ENCODE measurements around the gene RBM27. TPM values are rescaled to one million over a fixed set of nuclear protein-coding genes. Genes with fewer than 3 reads are reported as not detected.
A peak's percentile ranks its signal among the peaks of the same experiment; 100 is the strongest.

Gene RBM27
- total RNA-seq, 1 donor, result 32.0 TPM

- TF ChIP-seq CTCF (IDR thresholded peaks at IDR 0.05; ENCODE audit: insufficient read depth, low read depth, low read length), result no peak
- no peak overlapping the region for H3K4me3 ChIP-seq (ENCODE audit: low read depth, low read length)
- no peak for DNase-seq (ENCODE audit: low read depth)
Measured at GRCh38 chr5:146222005-146222404, 18.6 kb downstream of the RBM27 start.

GRCh38 chr5:146223179-146223578 lies 19.8 kb downstream of the RBM27 start:
- no peak for TF ChIP-seq CTCF (IDR thresholded peaks at IDR 0.05; ENCODE audit: insufficient read depth, low read depth, low read length)
- DNase-seq (ENCODE audit: low read depth), result peak; percentile 22
- no peak overlapping the region for H3K4me3 ChIP-seq (ENCODE audit: low read depth, low read length)

GRCh38 chr5:146229222-146229621 lies 25.8 kb downstream of the RBM27 start:
- no peak for DNase-seq (ENCODE audit: low read depth)
- H3K4me3 ChIP-seq (ENCODE audit: low read depth, low read length), result no peak overlapping the region
- no peak for TF ChIP-seq CTCF (IDR thresholded peaks at IDR 0.05; ENCODE audit: insufficient read depth, low read depth, low read length)

- H3K4me3 ChIP-seq (ENCODE audit: low read depth, low read length), result no peak overlapping the region
- no peak for TF ChIP-seq CTCF (IDR thresholded peaks at IDR 0.05; ENCODE audit: insufficient read depth, low read depth, low read length)
- no peak for DNase-seq (ENCODE audit: low read depth)
Measured at GRCh38 chr5:146232223-146232622, 28.8 kb downstream of the RBM27 start.

- DNase-seq (ENCODE audit: low read depth), result no peak
- TF ChIP-seq CTCF (IDR thresholded peaks at IDR 0.05; ENCODE audit: insufficient read depth, low read depth, low read length), result no peak
Measured at GRCh38 chr5:146233441-146233840, 30.0 kb downstream of the RBM27 start.

GRCh38 chr5:146238973-146239372 lies 35.6 kb downstream of the RBM27 start:
- no peak overlapping the region for H3K4me3 ChIP-seq (ENCODE audit: low read depth, low read length)
- DNase-seq (ENCODE audit: low read depth), result no peak
- no peak for TF ChIP-seq CTCF (IDR thresholded peaks at IDR 0.05; ENCODE audit: insufficient read depth, low read depth, low read length)

More at GRCh38 chr5:146233441-146233840, 30.0 kb downstream of the RBM27 start:
- no peak overlapping the region for H3K4me3 ChIP-seq (ENCODE audit: low read depth, low read length)

- no peak for TF ChIP-seq CTCF (IDR thresholded peaks at IDR 0.05; ENCODE audit: insufficient read depth, low read depth, low read length)
- no peak for DNase-seq (ENCODE audit: low read depth)
- H3K4me3 ChIP-seq (ENCODE audit: low read depth, low read length), result no peak overlapping the region
Measured at GRCh38 chr5:146240951-146241350, 37.5 kb downstream of the RBM27 start.

All from fibroblast of villous mesenchyme (primary cell).